GM12864 (cell line): ENCODE data around the gene CASTOR2.

Experiments
- DNase-seq: peaks from one replicate; pipeline ENCODE4 v3.0.0-alpha.2; 2011; ENCODE audit warnings: low read depth
- H3K4me3 ChIP-seq: 2 replicates; pipeline ENCODE4 v1.5.1; 2011; ENCODE audit warnings: mild to moderate bottlenecking, low read depth, low read length, control low read depth
- TF ChIP-seq, protein P1 (sequence below): IDR thresholded peaks from 2 replicates; pipeline ENCODE4 v1.5.1; 2011; ENCODE audit warnings: low read depth, mild to moderate bottlenecking, moderate library complexity, low read length, control low read depth, inconsistent platforms; ENCODE audit errors: missing control alignments

Gene CASTOR2

DNA sequence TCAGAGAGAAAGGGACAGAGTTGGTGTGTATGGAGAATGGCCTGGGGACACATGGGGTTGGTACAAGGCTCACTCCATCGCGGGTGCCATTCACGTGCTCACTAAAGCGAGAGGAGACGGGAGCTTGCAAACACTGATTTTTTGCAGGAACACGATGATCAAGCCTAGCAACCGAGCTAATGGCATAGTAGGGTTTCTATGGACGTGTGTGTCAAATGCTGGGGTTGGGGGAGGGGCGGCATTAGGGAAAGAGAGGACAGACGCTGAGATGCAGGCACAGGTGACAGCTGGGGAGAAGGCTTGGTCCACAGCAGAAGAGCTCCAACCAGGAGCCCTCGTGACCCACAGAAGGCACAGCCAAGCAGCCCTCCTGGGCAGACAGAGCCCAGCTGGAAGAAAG is 75.2 kb downstream of the CASTOR2 start:
- no peak for DNase-seq
- TF ChIP-seq, protein P1, sequence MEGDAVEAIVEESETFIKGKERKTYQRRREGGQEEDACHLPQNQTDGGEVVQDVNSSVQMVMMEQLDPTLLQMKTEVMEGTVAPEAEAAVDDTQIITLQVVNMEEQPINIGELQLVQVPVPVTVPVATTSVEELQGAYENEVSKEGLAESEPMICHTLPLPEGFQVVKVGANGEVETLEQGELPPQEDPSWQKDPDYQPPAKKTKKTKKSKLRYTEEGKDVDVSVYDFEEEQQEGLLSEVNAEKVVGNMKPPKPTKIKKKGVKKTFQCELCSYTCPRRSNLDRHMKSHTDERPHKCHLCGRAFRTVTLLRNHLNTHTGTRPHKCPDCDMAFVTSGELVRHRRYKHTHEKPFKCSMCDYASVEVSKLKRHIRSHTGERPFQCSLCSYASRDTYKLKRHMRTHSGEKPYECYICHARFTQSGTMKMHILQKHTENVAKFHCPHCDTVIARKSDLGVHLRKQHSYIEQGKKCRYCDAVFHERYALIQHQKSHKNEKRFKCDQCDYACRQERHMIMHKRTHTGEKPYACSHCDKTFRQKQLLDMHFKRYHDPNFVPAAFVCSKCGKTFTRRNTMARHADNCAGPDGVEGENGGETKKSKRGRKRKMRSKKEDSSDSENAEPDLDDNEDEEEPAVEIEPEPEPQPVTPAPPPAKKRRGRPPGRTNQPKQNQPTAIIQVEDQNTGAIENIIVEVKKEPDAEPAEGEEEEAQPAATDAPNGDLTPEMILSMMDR: no peak
- H3K4me3 ChIP-seq: no peak overlapping the region

DNA sequence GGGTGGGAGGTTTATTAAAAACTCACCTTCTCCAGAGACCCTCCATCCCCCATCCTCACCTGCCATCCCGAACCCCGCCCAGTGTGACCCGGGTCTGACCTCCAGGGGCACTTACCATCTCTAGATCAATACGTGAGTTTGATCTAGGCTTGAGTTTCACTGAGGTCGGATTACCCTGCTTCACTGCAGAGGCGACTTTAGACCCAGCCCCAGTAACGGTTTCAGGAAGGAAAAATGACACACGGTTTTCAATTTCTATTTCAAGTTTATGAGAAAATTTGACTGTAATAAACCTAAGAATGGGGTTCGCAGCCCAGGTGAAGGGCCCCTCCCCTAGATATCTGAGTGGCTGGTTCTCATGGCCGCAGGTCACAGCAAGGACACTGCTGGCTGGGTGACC is 76.0 kb downstream of the CASTOR2 start:
- TF ChIP-seq, protein P1: no peak
- H3K4me3 ChIP-seq: no peak overlapping the region

DNA sequence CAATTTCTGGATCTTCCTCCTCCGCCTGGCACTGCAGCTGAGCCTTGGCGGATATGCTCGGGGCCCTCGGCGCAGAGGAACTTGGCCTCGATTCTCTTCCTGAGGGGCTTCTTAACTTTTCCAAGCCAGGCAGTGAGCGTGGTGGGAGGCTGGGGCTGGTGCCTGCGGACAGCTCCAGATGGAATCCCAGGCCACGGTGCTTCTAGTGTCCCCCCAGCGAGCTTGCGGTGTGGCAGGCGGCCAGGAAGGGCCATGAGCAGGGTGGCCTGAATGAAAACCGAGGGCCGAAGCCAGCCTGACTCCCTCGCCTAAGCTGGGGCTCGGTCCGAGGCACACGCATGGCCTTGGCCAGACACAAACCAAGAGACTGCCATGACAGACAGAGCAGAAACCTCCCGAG is 77.8 kb downstream of the CASTOR2 start:
- H3K4me3 ChIP-seq: no peak overlapping the region
- TF ChIP-seq, protein P1: no peak
- no peak for DNase-seq

More for the DNA sequence above, 76.0 kb downstream of the CASTOR2 start:
- no peak for DNase-seq

DNA sequence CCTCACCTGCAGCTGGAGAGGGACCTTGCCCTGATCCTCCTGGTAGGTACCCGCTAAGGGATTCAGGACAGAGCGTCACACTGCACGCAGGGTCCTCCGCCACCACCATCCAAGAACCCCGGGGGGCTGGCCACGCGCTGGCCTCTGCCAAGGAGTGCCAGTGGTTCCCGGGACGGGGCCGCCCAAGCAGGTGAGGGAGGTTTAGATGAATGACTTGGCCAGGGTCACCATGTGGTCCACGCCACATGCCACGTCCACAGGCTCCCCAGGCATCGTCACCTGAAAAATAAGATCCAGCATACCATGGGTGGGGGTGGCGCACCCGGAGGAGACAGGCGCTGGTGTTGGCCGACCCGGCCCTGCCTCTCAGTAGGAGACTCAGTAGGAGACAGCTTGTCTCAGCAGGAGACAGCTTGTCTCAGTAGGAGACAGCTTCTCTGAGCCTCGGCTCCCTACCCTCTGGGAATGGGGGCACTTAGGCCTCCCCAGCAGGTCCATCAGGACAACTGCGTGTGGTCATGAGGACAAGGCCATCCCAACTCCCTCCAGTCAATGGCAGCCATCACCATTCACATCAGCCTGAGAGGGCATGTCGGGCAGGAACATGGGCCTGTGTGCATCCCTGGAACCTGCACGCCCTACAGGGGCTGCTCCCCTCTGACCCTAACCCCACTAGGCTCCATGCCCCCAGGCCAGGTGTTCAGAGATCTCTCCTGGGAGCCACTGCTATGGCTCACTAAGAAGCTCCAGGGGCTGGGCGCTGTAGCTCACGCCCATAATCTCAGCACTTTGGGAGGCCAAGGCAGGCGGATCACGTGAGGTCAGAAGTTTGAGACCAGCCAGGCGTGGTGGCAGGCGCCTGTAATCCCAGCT is 78.6 kb downstream of the CASTOR2 start:
- TF ChIP-seq, protein P1: no peak
- no peak overlapping the region for H3K4me3 ChIP-seq
- DNase-seq: no peak

DNA sequence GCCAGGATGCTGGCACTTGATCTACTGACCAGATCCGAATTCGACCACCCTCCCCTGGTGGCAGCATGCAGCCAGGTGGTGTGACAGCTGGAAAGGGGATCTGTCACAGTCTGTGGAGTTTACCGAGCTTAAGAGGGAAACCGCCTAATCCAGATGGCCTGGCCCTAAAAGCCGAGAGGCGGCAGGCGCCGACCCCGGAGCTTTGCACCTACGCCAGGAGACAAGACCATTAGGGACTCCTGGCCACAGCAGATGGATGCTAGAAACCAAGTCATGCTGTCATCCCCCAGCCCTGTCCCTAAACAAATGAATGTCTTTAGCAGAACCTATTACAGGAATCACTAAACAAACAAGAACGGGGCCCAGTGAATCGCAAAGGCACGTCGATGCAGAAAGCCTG is 81.4 kb downstream of the CASTOR2 start:
- no peak overlapping the region for H3K4me3 ChIP-seq
- TF ChIP-seq, protein P1: no peak
- DNase-seq: no peak

DNA sequence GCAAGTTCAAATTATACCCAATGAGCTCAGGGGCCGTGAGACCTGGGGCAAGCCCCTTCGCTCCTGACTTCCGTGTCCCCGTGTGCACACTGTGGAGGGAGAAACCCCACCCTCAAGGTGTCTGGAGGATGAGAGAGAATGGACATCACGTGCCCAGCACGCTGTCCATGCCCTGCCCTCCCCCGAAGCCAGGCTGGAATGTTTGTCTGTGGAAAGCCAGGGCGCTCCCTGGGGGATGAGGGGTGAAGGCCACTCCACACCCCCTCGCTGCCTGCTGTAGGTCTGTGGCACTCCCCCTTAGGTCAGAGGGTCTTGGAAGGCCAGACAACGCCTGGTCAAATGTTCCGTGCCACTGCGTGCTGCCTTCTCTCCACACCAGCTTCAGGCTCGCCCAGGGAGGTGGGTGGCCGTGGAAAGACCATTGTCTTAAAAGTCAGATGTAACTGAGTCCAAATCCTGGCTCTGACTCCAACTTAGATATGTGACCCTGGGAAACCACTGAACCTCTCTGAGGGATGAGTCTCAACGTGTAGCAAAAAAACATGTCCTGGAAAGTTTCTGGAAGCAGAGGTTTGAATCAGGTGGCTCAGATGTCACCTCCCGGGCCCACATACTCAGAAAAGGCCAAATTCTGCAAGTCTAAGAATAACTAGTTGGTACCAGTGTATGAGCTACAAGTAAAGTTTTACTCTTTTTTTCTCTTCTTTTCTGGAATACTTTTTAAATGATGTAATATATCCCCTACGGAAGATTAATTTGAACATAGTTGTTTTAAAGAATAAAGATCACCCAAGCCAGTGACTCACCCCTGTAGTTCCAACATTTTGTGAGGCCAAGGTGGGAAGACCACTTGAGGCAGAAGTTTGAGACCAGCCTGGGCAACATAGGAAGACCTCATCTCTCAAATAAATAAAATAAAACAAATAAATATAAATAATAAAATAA is 84.2 kb downstream of the CASTOR2 start:
- TF ChIP-seq, protein P1: no peak
- no peak for DNase-seq
- no peak overlapping the region for H3K4me3 ChIP-seq
